MM.1S (cell line): ENCODE measurements around the gene BMS1.

Experiments used
- EZH2 ChIP-seq: fragments of 300-600 bp; sonication (generic); optimal IDR thresholded peaks from 2 replicates; pipeline ENCODE3; 2017; ENCODE audit warnings: low read depth, mild to moderate bottlenecking, antibody characterized with exemption, low read length, mixed read lengths
- EZH2phosphoT487 ChIP-seq: fragments of 300-600 bp; sonication (generic); IDR thresholded peaks from 2 replicates; pipeline ENCODE4 v1.6.1; 2018; ENCODE audit warnings: antibody characterized with exemption, low read length
- TF ChIP-seq, protein P1 (sequence below): fragments of 300-600 bp; sonication (generic); IDR thresholded peaks from 2 replicates; pipeline ENCODE4 v1.5.1; 2016; ENCODE audit warnings: antibody characterized with exemption, low read length, mixed read lengths

DNA sequence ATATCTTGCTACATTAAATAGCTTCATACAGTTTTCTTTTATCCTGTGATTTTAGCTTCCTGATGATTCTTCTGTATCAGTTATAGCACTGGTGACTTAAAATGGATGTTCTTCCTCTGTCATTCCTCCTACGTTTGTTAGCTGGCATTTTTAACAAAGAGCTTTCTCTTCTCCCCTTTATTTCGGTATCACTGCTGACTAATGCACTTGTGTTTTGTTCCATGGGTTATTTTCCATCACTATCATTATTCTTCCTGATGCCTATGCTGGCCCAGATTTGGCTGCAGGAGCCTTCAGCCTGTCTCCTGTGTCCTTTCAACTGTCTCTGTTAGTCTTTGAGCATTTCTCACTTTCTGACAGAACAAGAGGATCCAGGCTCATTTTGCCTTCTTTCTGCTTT is 13.1 kb downstream of the BMS1 start:
- TF ChIP-seq, protein P1, sequence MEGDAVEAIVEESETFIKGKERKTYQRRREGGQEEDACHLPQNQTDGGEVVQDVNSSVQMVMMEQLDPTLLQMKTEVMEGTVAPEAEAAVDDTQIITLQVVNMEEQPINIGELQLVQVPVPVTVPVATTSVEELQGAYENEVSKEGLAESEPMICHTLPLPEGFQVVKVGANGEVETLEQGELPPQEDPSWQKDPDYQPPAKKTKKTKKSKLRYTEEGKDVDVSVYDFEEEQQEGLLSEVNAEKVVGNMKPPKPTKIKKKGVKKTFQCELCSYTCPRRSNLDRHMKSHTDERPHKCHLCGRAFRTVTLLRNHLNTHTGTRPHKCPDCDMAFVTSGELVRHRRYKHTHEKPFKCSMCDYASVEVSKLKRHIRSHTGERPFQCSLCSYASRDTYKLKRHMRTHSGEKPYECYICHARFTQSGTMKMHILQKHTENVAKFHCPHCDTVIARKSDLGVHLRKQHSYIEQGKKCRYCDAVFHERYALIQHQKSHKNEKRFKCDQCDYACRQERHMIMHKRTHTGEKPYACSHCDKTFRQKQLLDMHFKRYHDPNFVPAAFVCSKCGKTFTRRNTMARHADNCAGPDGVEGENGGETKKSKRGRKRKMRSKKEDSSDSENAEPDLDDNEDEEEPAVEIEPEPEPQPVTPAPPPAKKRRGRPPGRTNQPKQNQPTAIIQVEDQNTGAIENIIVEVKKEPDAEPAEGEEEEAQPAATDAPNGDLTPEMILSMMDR, result no peak
- TF ChIP-seq EZH2, result no peak
- TF ChIP-seq EZH2phosphoT487, result no peak
